HepG2 (cell line): ENCODE results near the gene MYO18A. TPM values are rescaled to one million over a fixed set of nuclear protein-coding genes. Genes with fewer than 3 reads are reported as not detected.

Source experiments
- ATAC-seq: fragments of 200-7000 bp; cut with Tn5 transposase; 3 replicates; pipeline ENCODE4 v1.9.1; 2020; ENCODE audit warnings: mild to moderate bottlenecking, moderate library complexity
- BruUV-seq: library from RNA; stranded (reverse); fragments of 400-500 nt; replicated peaks from 2 replicates; lab custom pipeline; 2021; lab: Mats Ljungman, UMichigan
- CTCF ChIA-PET: fragments of 300-600 bp; formaldehyde crosslinking; extraction: SDS; loops from one replicate; lab custom pipeline; 2021; ENCODE audit warnings: low total read pairs, inconsistent platforms, low intra/inter-chr PET ratio; lab: Yijun Ruan, JAX
- POLR2A ChIA-PET: fragments of 350-600 bp; sonication (Branson Sonifier 250); formaldehyde crosslinking; loops from one replicate; lab custom pipeline; 2020; ENCODE audit warnings: antibody characterized with exemption, inconsistent platforms; lab: Yijun Ruan, JAX
- DNase-seq: peaks from one replicate; pipeline ENCODE4 v3.0.0-alpha.2; 2015; ENCODE audit warnings: low spot score
- FAIRE-seq: peaks from 3 replicates; lab custom pipeline; 2011; peaks lifted over from hg19 to GRCh38; lab: Jason Lieb, UNC
- H2AFZ ChIP-seq: one replicate; pipeline ENCODE4 v1.6.1; 2011; ENCODE audit warnings: low read length, inconsistent platforms
- H3K27ac ChIP-seq: fragments of 300-600 bp; 3 replicates; pipeline ENCODE4 v1.8.0; 2011; ENCODE audit warnings: mixed run types, mild to moderate bottlenecking, mixed read lengths, low read length, inconsistent platforms; ENCODE audit not compliant: insufficient read depth; ENCODE audit errors: extremely low read length
- H3K27me3 ChIP-seq, 2 experiments: fragments of 200-600 bp in 1 of 2; 2 replicates in 1 of 2; 3 replicates in 1 of 2; pipeline versions ENCODE4 v1.6.0 to v1.8.0; 2011; ENCODE audit warnings: low read length in 2 of 2, mild to moderate bottlenecking in 2 of 2, moderate library complexity in 2 of 2, inconsistent platforms in 1 of 2; ENCODE audit not compliant: insufficient read depth in 2 of 2, control insufficient read depth in 1 of 2
- H3K36me3 ChIP-seq, 2 experiments: fragments of 200-600 bp in 1 of 2; replicated peaks in 1 of 2; 2 replicates in 1 of 2; 3 replicates in 1 of 2; pipeline versions ENCODE4 v1.5.1 to v1.8.0; 2011; ENCODE audit warnings: low read length in 2 of 2, inconsistent platforms in 1 of 2; ENCODE audit not compliant: insufficient read depth in 2 of 2, control insufficient read depth in 1 of 2
- H3K4me1 ChIP-seq: 2 replicates; pipeline ENCODE4 v1.5.1; 2012; ENCODE audit warnings: low read length, inconsistent platforms; ENCODE audit not compliant: insufficient read depth
- H3K4me2 ChIP-seq: 2 replicates; pipeline ENCODE4 v1.6.0; 2011; ENCODE audit warnings: low read depth, low read length, inconsistent platforms
- H3K4me3 ChIP-seq, 3 experiments: fragments of 200-600 bp in 1 of 3; sonication (generic), shearing (Covaris generic) in 1 of 3; replicated peaks in 1 of 3; 2 replicates each; pipeline ENCODE4 v1.5.1; 2011 to 2016; ENCODE audit warnings: low read length in 3 of 3, inconsistent platforms in 2 of 3, low read depth in 2 of 3, mild to moderate bottlenecking in 2 of 3, control low read depth in 1 of 3, mixed read lengths in 1 of 3; ENCODE audit not compliant: insufficient read depth in 1 of 3
- H3K79me2 ChIP-seq: one replicate; pipeline ENCODE4 v1.6.1; 2011; ENCODE audit warnings: low read length, inconsistent platforms; ENCODE audit not compliant: insufficient read depth
- H3K9ac ChIP-seq: 2 replicates; pipeline ENCODE4 v1.6.0; 2011; ENCODE audit warnings: mild to moderate bottlenecking, low read depth, low read length, inconsistent platforms; ENCODE audit not compliant: insufficient read depth
- H3K9me3 ChIP-seq: 2 replicates; pipeline ENCODE4 v1.5.1; 2012; ENCODE audit warnings: mild to moderate bottlenecking, low read length
- H4K20me1 ChIP-seq: 2 replicates; pipeline ENCODE4 v1.6.0; 2011; ENCODE audit warnings: inconsistent platforms, mild to moderate bottlenecking, low read length, moderate library complexity; ENCODE audit not compliant: insufficient read depth
- BHLHE40 ChIP-seq: IDR thresholded peaks from 2 replicates; pipeline ENCODE4 v1.6.1; 2011; ENCODE audit warnings: low read length, improper control_type of control experiment
- CHD4 ChIP-seq: fragments of 200-600 bp; sonication (generic); IDR thresholded peaks from 2 replicates; pipeline ENCODE4 v1.7.0; 2017; ENCODE audit warnings: mild to moderate bottlenecking, low read length, borderline replicate concordance
- GABPB1 ChIP-seq: IDR thresholded peaks from 2 replicates; pipeline ENCODE4 v1.6.1; 2016; ENCODE audit warnings: mild to moderate bottlenecking, missing genetic modification reagents, moderate library complexity, missing compliant biosample characterization
- MED13 ChIP-seq: sonication (generic); formaldehyde crosslinking; IDR thresholded peaks from 2 replicates; pipeline ENCODE4 v1.5.0; 2020; ENCODE audit warnings: missing genetic modification reagents
- PRMT3 ChIP-seq: sonication (generic); formaldehyde crosslinking; IDR thresholded peaks from 2 replicates; pipeline ENCODE4 v1.8.1; 2022; ENCODE audit warnings: low read depth, mild to moderate bottlenecking, moderate library complexity, missing genetic modification reagents, borderline replicate concordance
- RBM22 ChIP-seq: fragments of 200-400 bp; formaldehyde crosslinking; optimal IDR thresholded peaks from 2 replicates; pipeline ENCODE3; 2017; ENCODE audit warnings: mild to moderate bottlenecking, low read length, moderate library complexity
- ZBTB26 ChIP-seq: IDR thresholded peaks from 2 replicates; pipeline ENCODE4 v1.6.1; 2016; ENCODE audit warnings: missing compliant biosample characterization, missing genetic modification reagents, borderline replicate concordance
- ZNF281 ChIP-seq: sonication (generic); formaldehyde crosslinking; IDR thresholded peaks from 2 replicates; pipeline ENCODE4 v1.4.0; 2020; ENCODE audit warnings: missing genetic modification reagents, borderline replicate concordance
- ZNF562 ChIP-seq: sonication (generic); formaldehyde crosslinking; IDR thresholded peaks from 2 replicates; pipeline ENCODE4 v1.8.0; 2022; ENCODE audit warnings: missing genetic modification reagents, borderline replicate concordance
- ZNF761 ChIP-seq: sonication (generic); formaldehyde crosslinking; conservative IDR thresholded peaks from 2 replicates; pipeline ENCODE4 v1.4.0; 2020; ENCODE audit warnings: mild to moderate bottlenecking, missing genetic modification reagents
- WGBS: methylation state at CpG from one replicate; pipeline ENCODE4 v1.1.6; 2017; ENCODE audit warnings: low lambda C conversion rate; 5-methylcytosine and 5-hydroxymethylcytosine counted together
- in situ Hi-C: cut with HindIII; loops from 2 replicates; pipeline ENCODE4 v1.10.0; 2017; ENCODE audit warnings: low pct_unique_long_range_greater_than_20kb; ENCODE audit not compliant: extremely low pct_ligation_motif_present
- intact Hi-C: fragments of 100-400 bp; cut with micrococcal nuclease; formaldehyde crosslinking; loops from one replicate; pipeline ENCODE4 v1.10.0; 2022; ENCODE audit not compliant: unreplicated experiment
- polyA plus RNA-seq, 8 experiments: library from polyadenylated mRNA; depleted of rRNA in 3 of 8; stranded (reverse) in 7 of 8; unstranded in 1 of 8; fragments of >200 nt; fragmentation: Illumina TruSeq in 4 of 8; extraction: Trizol in 4 of 8; gene quantifications; 2 replicates each; pipeline versions ENCODE4 v1.2.1 to v1.2.3, GENCODE V29; 2011 to 2016; ENCODE audit warnings: low read depth in 4 of 8, missing spikeins in 1 of 8, mixed read lengths in 1 of 8; ENCODE audit not compliant: insufficient read depth in 1 of 8
- total RNA-seq, 5 experiments: library from RNA; depleted of rRNA; stranded (reverse); fragments of >200 nt; fragmentation: Illumina TruSeq; extraction: Trizol; gene quantifications; 2 replicates each; pipeline ENCODE4 v1.2.3, GENCODE V29; 2016; ENCODE audit warnings: low read depth in 1 of 5
- TF ChIP-seq, protein P1 (sequence below): sonication (generic); formaldehyde crosslinking; IDR thresholded peaks from 2 replicates; pipeline ENCODE4 v1.5.0; 2020; ENCODE audit warnings: missing genetic modification reagents
- TF ChIP-seq, protein P2 (sequence below): sonication (generic); formaldehyde crosslinking; IDR thresholded peaks from 2 replicates; pipeline ENCODE4 v1.4.0; 2020; ENCODE audit warnings: missing genetic modification reagents; ENCODE audit errors: not compliant biosample characterization
- TF ChIP-seq, protein P3 (sequence below): IDR thresholded peaks from 2 replicates; pipeline ENCODE4 v1.4.0; 2020; ENCODE audit warnings: mild to moderate bottlenecking, missing genetic modification reagents

MYO18A gene
- total and polyA plus RNA-seq, 2 of the 13 experiments (the other 11 are each of a cell fraction or from before 2014, with no cell fraction given): 16.8 to 24.8 TPM

DNA sequence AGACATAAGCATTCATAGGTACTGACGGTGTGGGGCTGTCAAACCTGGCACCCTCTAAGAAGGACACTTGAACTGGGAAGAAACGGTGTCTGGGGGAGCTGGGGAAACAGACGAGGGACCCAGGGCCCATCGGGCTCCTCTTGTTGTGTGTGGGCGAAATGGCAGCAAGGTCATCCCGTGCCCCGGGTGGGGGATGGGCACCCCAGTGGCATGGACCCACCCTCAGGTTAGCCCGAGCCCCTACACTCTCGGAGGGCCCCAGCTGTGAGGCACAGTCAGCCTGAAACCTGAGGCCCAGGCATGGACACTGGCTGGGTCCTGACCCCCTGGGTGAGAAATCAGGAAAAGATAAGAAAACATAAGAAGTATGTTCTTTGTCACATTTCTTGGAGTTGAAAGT lies 57.1 kb downstream of the MYO18A start (continued):
- TF ChIP-seq, protein P1, sequence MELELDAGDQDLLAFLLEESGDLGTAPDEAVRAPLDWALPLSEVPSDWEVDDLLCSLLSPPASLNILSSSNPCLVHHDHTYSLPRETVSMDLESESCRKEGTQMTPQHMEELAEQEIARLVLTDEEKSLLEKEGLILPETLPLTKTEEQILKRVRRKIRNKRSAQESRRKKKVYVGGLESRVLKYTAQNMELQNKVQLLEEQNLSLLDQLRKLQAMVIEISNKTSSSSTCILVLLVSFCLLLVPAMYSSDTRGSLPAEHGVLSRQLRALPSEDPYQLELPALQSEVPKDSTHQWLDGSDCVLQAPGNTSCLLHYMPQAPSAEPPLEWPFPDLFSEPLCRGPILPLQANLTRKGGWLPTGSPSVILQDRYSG (CRISPR knock-in tag): no peak
- TF ChIP-seq ZBTB26 (CRISPR knock-in tag): no peak
- no peak for TF ChIP-seq GABPB1 (CRISPR knock-in tag)

DNA sequence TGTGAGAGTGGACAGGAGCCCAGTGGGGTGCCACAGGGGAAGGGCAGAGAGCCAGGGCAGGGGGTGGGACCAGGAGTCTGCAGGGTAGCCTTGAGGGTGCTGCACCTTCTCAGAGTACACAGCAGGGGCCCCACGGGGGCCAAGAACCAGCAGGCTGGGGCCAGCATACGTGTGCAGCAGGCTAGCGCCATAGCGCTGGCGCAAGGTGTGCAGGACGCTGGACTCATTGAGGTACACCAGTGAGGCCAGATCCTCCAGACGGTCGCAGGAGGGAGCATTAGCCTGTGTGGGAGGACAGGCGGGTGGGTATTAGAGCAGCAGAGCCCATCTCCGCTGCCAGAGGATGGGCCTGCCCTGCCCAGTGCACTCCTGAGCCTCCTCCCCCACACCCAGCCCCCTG lies 58.8 kb downstream of the MYO18A start:
- 100% methylated on average over 7 of the region's 10 CpGs for whole genome bisulfite sequencing
- ChIA-PET POLR2A (no interaction called here), CTCF (no interaction called here)
- TSS peak; percentile 28 for BruUV-seq
- ATAC-seq: no peak
- Histone ChIP-seq H3K4me1 (no peaks in the 10 kb centered on the region), H3K4me2 (no peak overlapping the region), H3K9ac (no peak overlapping the region), H3K27me3 (no peaks in the 10 kb centered on the region), H4K20me1 (peaks cover 27% of the 10 kb centered on the region; the same call in 1 of the 2 replicates), H3K79me2 (peaks cover 2% of the 10 kb centered on the region), H3K9me3 (no peaks in the 10 kb centered on the region), H2AFZ (no peak overlapping the region), H3K36me3 (peaks cover 35 to 54% of the 10 kb centered on the region in 2 experiments), H3K4me3 (no peak overlapping the region), H3K27ac (no peak overlapping the region)
- in situ Hi-C loops: loop anchor here (25.0 kb wide), 1 partner anchor 384 kb away; the partner anchor contains the start of genes NEK8, TLCD1 and TRAF4
- intact Hi-C loops: no loop called here
- no peak for TF ChIP-seq CHD4
- TF ChIP-seq, protein P2, sequence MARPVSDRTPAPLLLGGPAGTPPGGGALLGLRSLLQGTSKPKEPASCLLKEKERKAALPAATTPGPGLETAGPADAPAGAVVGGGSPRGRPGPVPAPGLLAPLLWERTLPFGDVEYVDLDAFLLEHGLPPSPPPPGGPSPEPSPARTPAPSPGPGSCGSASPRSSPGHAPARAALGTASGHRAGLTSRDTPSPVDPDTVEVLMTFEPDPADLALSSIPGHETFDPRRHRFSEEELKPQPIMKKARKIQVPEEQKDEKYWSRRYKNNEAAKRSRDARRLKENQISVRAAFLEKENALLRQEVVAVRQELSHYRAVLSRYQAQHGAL: no peak
- no peak for TF ChIP-seq ZNF761 (CRISPR knock-in tag)
- TF ChIP-seq, protein P3, sequence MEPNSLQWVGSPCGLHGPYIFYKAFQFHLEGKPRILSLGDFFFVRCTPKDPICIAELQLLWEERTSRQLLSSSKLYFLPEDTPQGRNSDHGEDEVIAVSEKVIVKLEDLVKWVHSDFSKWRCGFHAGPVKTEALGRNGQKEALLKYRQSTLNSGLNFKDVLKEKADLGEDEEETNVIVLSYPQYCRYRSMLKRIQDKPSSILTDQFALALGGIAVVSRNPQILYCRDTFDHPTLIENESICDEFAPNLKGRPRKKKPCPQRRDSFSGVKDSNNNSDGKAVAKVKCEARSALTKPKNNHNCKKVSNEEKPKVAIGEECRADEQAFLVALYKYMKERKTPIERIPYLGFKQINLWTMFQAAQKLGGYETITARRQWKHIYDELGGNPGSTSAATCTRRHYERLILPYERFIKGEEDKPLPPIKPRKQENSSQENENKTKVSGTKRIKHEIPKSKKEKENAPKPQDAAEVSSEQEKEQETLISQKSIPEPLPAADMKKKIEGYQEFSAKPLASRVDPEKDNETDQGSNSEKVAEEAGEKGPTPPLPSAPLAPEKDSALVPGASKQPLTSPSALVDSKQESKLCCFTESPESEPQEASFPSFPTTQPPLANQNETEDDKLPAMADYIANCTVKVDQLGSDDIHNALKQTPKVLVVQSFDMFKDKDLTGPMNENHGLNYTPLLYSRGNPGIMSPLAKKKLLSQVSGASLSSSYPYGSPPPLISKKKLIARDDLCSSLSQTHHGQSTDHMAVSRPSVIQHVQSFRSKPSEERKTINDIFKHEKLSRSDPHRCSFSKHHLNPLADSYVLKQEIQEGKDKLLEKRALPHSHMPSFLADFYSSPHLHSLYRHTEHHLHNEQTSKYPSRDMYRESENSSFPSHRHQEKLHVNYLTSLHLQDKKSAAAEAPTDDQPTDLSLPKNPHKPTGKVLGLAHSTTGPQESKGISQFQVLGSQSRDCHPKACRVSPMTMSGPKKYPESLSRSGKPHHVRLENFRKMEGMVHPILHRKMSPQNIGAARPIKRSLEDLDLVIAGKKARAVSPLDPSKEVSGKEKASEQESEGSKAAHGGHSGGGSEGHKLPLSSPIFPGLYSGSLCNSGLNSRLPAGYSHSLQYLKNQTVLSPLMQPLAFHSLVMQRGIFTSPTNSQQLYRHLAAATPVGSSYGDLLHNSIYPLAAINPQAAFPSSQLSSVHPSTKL (CRISPR knock-in tag): no peak
- TF ChIP-seq MED13 (CRISPR knock-in tag): no peak
- TF ChIP-seq ZNF281 (CRISPR knock-in tag): no peak
- no peak for TF ChIP-seq ZNF562 (CRISPR knock-in tag)
- no peak for TF ChIP-seq BHLHE40
- no peak for TF ChIP-seq RBM22
- no peak for TF ChIP-seq PRMT3 (CRISPR knock-in tag)
- no peak for FAIRE-seq
- DNase-seq: no peak
